ENCODE results near the gene KCNQ1.
A peak's percentile ranks its signal among the peaks of the same experiment; 100 is the strongest.

KCNQ1 gene

DNA sequence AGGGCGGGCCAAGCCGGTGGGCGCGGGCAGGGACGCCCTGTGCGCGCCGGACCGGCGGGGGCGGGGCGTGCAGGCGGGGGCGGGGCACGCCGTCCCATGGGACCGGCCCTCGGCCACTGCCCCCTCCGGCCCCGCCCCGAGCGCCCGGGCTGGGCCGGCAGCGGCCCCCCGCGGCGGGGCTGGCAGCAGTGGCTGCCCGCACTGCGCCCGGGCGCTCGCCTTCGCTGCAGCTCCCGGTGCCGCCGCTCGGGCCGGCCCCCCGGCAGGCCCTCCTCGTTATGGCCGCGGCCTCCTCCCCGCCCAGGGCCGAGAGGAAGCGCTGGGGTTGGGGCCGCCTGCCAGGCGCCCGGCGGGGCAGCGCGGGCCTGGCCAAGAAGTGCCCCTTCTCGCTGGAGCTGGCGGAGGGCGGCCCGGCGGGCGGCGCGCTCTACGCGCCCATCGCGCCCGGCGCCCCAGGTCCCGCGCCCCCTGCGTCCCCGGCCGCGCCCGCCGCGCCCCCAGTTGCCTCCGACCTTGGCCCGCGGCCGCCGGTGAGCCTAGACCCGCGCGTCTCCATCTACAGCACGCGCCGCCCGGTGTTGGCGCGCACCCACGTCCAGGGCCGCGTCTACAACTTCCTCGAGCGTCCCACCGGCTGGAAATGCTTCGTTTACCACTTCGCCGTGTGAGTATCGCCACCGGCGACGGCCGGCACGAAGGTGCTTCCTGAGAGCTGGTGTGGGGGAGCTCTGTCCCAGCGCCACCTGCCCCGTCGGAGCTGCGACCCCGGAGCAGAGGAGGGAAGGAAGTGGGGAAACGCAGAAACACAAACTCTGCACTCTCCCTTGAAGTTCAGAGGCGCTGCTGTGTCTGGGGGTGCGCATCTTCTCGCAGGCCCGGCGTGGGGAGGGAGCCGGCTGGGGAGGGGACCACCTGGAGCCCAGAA lies at the start of gene KCNQ1:
Gene KCNQ1, plus strand, starts transcription at position 188 of the 925 bp plus-strand sequence. Its CDS starts 91 bp downstream, at position 279.
- peak; percentile 33 for DNase-seq

DNA sequence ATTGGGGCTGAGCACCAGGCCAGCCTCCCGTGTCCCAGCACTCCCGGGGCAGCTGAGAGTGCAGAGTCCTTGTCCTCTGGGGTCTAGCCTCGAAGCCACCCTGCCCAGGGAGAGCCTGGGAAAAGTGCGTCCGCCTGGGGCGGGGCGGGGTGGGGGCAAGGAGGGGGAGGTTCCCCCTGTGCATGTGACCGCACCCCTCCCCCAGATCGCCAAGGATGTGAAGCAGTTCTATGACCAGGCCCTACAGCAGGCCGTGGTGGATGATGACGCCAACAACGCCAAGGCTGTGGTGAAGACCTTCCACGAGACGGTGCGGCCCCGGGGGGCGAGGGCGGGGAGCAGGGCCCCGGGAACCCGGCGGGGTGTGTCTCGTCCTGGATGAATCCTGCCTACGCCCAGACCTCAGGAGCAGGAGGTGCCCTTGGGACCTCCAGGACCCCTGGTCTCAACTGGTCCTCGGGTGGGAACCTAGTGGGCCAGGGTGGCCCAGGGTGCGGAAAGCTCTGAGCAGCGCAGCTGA lies 49.5 kb upstream of the KCNQ1 start:
- DNase-seq, result no peak

DNA sequence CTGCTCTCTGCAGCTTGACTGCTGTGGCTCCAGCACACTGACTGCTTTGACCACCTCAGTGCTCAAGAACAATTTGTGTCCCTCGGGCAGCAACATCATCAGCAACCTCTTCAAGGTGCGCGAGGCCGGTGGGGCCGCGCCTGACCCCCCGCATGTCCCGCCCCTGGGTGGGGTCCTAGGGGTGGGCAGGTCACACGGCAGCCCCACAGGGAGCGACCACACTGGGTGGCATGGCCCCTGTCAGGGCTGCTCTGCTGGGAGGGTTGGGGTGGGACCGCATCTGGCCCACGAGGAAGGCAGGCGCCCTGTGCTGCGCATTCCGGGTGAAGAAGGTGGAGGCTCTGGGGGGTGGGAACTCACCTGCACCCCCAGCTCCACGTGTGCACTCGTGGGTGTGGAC lies 49.0 kb upstream of the KCNQ1 start:
- DNase-seq, result no peak

DNA sequence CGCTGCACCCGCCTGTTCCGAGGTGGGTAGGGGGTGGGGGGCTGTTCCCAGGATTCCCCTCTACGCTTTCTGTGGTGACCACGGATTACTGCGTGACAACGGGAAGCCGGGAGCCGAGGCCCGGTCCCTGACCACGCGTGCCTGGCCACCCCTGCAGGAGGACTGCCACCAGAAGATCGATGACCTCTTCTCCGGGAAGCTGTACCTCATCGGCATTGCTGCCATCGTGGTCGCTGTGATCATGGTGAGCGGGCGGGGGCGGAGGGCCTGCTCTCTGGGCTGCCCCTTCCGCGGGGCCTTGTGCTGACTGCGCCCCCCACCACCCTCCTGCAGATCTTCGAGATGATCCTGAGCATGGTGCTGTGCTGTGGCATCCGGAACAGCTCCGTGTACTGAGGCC lies 48.3 kb upstream of the KCNQ1 start:
- no peak for DNase-seq

DNA sequence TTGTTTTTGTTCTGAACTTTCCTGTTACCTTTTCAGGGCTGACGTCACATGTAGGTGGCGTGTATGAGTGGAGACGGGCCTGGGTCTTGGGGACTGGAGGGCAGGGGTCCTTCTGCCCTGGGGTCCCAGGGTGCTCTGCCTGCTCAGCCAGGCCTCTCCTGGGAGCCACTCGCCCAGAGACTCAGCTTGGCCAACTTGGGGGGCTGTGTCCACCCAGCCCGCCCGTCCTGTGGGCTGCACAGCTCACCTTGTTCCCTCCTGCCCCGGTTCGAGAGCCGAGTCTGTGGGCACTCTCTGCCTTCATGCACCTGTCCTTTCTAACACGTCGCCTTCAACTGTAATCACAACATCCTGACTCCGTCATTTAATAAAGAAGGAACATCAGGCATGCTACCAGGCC lies 47.8 kb upstream of the KCNQ1 start:
- DNase-seq, result no peak

GRCh38 chr11:2398664-2399355 lies 46.0 kb upstream of the KCNQ1 start:
- no peak for DNase-seq

GRCh38 chr11:2399488-2400068 lies 45.2 kb upstream of the KCNQ1 start:
- DNase-seq, result no peak

GRCh38 chr11:2400069-2400761 lies 44.6 kb upstream of the KCNQ1 start, which contains the start of gene TSSC4:
Gene TSSC4 (plus strand): TSS chr11:2400750. CDS start chr11:2402634, 1,884 bp downstream.
- peak; percentile 99 for DNase-seq

- no peak for DNase-seq
These were observed 43.9 kb upstream of the KCNQ1 start for GRCh38 chr11:2400762-2401435.

DNA sequence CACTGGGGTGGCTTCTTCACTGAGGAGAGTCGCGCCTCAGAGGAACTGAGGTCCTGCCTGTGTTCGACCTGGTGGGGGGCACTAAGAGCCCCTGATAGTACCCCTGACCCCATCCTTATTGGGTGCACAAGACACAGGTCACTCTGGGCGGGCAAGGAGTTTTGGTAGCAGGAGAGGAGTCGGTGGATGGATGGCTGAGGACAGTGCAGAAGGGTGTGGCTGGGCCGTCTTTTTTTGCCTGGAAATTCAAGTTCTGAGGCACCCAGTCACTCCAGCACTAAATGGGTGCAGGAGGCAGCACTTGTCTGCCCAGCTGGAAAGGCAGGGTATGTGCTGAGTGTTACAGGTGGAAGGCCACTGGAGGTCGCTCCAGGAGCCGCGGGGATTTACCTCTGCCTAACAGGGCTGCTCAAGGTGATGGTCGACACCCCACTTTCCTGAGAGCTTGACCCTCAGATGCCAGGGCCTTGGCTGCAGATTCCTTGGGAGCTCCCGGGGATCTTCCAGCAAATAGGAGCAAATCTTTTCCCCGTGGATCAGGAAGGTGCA lies 43.3 kb upstream of the KCNQ1 start:
- DNase-seq, result no peak

DNA sequence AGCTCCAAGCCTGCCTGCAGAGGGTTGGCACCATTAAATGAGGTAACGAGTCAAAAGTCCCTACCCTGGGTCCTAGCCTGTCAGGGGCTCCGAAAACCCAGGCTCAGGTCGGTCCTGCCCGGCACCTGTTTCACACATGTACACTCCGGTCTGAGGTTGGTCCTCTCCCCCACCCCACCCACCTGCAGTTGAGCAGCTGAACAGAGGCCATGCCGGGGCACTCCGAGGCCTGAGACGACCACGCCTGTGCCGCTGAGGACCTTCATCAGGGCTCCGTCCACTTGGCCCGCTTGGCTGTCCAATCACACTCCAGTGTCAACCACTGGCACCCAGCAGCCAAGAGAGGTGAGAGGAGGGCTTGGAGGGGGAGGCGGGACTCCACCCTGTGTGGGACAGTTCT lies 42.7 kb upstream of the KCNQ1 start:
- DNase-seq, result no peak

- no peak for DNase-seq
These were observed 41.7 kb upstream of the KCNQ1 start for GRCh38 chr11:2402890-2403645.

DNA sequence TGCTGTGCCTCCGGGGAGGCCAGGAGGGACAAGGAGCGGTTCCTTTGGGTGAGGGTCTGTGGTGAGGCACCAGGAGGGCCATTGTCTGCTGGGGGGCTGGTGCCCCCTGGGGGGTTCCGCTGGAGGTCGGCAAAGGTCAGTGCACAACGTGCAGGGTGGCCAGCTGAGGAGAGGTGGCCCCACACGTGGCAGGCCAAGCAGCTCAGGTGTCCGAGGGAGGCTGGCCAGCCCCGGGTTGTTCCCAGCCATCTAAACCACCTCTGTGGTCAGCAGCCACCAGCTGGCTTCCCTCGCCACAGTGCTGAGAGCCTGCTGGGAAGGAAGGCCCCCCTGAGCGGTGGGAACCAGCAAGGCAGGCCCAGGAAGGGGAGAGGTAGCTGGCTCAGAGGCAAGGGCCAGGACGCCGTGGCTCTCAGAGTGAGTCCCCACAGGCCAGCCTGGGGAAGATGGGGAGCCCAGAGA lies 40.0 kb upstream of the KCNQ1 start:
- no peak for DNase-seq

DNA sequence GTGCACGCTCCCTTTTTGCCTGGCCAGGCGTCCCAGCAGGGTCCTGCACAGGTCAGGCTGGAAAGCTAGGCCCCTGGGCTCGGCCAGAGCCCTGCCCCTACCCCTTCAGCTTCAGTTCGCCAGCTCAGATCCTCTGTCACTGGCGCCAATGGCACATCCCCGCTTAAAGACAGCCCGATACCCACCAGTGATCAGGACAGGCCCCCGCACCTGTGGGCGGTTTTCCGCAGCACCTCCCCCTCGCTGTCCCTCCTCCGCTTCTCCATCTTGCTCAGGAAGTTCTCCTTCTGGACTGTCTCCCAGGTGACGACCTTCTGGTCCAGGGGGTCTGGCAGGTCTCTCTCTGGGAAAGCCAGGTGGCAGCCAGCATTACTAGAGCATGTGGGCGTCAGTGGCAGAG lies 38.4 kb upstream of the KCNQ1 start:
- no peak for DNase-seq

- no peak for DNase-seq
These were observed 37.9 kb upstream of the KCNQ1 start for GRCh38 chr11:2406878-2407410.

DNA sequence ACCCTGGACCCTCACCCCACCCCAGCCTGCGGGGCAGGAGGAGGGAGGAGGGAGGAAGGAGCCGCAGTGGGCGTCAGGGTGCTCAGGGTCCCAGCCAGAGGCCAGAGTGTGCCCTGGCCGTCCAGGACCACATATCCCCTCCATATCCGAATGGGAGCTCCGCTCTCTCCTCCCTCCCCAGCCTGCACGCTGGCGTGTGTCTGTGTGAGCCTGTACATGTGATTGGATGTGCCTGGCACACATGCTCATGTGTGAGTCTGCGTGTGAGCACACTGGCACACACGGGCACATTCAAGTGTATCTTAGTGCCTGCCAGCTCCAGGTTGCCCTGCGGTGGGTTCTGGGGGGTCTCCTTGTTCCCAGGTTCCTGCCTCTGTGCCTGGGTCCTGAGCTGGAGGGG lies 36.1 kb upstream of the KCNQ1 start:
- DNase-seq, result no peak

DNA sequence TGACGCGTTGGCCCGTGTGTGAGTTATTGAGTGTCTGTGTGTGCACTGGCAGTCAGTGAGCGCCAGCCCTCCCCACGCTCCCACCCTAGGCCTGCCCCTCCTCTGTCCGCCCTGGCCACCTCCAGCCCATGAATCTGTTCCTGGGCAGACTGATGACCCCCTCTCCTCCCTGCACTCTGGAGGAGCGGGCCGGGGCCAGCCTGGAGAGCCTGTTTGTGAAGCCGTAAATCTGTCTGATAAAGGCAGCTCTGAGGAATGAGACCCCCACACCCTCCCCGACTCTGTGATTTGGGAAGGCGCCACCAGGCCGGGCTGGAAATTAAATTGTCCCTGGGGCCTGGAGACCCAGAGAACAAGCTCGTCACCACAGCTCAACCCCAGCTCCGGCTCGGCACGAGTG lies 35.7 kb upstream of the KCNQ1 start:
- DNase-seq, result no peak

DNA sequence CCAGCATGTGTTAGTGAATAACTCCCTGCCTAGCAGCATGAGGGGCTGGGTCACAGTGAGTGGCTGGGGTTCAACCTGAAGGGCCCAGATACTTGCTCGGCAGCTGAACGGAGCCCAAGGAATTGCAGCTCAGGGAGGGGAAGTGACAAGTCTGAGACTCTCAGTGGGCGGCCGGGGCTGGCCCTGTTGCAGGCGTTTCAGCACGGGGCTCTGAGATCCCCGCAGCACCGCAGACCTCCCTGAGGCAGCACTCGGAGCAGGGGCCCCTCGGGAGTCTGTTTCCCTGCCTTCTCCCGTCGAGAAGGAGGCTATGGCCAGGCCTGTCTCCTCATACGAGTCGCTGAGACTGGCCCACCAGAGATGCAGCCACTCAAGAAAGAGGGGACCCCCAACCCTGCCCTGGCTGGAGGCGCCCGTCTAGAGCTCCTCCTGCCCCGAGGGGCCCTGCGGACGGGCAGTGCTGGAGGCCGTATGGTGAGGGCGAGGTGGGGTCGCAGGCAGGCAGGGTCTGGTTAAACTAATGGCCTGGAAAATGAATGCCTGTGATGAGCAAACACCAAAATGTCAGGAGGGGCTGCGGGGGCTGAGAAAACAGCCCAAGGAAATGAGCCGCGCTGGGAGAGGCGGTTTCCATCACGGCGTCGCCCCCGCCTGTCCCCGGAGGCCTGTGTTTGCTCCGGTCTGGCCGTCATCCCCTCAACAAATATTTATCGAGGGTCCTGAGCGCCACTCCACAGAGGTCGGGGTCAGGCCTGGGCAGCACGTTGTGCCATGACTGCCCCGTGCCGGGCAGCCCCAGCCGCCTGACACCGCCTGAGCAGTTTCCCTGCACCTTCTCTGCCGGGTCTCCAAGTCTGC lies 35.0 kb upstream of the KCNQ1 start:
- no peak for DNase-seq

DNA sequence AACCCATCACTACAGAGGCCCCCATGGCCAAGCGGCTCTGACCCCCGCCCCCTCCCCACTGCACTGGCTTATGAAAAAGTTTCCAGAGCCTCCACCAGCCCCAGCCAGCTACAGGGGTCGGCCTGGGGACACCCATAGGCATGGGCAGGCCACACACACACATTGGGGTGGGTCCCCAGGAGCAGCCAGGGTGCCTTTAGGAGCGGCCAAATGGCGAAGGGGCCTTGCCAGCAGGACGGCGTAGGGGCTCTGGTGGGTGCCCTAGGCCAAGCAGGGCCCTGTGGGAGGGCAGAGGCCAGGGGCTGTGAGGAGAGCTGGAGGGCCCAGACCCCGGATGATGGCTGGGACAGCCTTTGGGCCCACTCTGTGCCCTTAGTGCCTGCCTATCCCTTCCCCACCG lies 34.2 kb upstream of the KCNQ1 start:
- DNase-seq, result no peak

Data from activated CD8-positive, alpha-beta memory T cell treated with anti-CD3 and anti-CD28 coated beads, Interleukin-2, amount 50 U/mL, for 4 hours (primary cell).